ENCODE measurements around the gene PTGIS. TPM values are rescaled to one million over a fixed set of nuclear protein-coding genes. Genes with fewer than 3 reads are reported as not detected.

The PTGIS gene
- total RNA-seq, 2 donors from 2014 or later: 14.1 to 20.9 TPM

GRCh38 chr20:49461894-49462620, 105.9 kb downstream of the PTGIS start:
- H3K9me3 ChIP-seq (ENCODE audit: control insufficient read depth, low read length): no peaks in the 10 kb centered on the region
- no peaks in the 10 kb centered on the region for H3K36me3 ChIP-seq (ENCODE audit: control insufficient read depth, insufficient read depth, low read length)
- no peak overlapping the region for H3K27ac Mint-ChIP-seq
- peaks cover 2% of the 10 kb centered on the region for H3K27me3 Mint-ChIP-seq (ENCODE audit: insufficient read depth)
- no peak overlapping the region for H3K9ac ChIP-seq (ENCODE audit: extremely low read depth, low read length, poor library complexity, severe bottlenecking)
- no peaks in the 10 kb centered on the region for H3K9me3 Mint-ChIP-seq
- no peaks in the 10 kb centered on the region for H3K27me3 ChIP-seq (ENCODE audit: control insufficient read depth, insufficient read depth, low read length, poor library complexity, severe bottlenecking)
- H3K4me1 ChIP-seq (ENCODE audit: control insufficient read depth, insufficient read depth, low read length): peaks cover 4% of the 10 kb centered on the region
- H3K36me3 Mint-ChIP-seq (ENCODE audit: low read depth): no peaks in the 10 kb centered on the region
- H3K4me1 Mint-ChIP-seq: peaks cover 10% of the 10 kb centered on the region
- H3K4me3 ChIP-seq (ENCODE audit: low read length): no peak overlapping the region
- DNase-seq: no peak
- WGBS, 2 experiments (ENCODE audit: insufficient coverage in 1 of 2, insufficient read length in 1 of 2): 93 to 98% methylated on average over 7 to 8 of the region's 9 CpGs
- no peak overlapping the region for H3K4me3 Mint-ChIP-seq
- H3K27ac ChIP-seq (ENCODE audit: low read depth, low read length): no peak overlapping the region
- TF ChIP-seq, protein P1, sequence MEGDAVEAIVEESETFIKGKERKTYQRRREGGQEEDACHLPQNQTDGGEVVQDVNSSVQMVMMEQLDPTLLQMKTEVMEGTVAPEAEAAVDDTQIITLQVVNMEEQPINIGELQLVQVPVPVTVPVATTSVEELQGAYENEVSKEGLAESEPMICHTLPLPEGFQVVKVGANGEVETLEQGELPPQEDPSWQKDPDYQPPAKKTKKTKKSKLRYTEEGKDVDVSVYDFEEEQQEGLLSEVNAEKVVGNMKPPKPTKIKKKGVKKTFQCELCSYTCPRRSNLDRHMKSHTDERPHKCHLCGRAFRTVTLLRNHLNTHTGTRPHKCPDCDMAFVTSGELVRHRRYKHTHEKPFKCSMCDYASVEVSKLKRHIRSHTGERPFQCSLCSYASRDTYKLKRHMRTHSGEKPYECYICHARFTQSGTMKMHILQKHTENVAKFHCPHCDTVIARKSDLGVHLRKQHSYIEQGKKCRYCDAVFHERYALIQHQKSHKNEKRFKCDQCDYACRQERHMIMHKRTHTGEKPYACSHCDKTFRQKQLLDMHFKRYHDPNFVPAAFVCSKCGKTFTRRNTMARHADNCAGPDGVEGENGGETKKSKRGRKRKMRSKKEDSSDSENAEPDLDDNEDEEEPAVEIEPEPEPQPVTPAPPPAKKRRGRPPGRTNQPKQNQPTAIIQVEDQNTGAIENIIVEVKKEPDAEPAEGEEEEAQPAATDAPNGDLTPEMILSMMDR (conservative IDR thresholded peaks at IDR 0.05): no peak

DNA sequence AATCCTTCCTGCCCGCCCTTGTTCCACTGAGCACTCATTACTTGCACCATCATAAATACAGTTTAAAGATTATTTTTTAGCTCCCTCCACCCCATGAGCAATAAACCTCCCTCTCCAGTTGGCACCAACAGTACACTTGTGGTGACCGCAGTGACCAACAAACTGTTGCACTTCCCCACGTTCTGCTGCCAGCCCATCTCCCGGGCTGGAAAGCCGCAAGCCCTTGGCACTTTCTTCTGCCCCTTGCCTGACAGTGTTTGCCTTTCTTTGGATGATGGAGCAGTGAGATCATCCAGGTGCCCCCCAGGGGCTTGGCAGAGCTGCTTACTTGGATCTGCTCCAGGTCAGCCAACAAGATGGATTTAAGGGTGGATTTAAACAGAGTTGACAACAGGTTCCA, 107.0 kb downstream of the PTGIS start:
- WGBS, 2 experiments (ENCODE audit: insufficient coverage in 1 of 2, insufficient read length in 1 of 2): 90 to 100% methylated on average over 2 to 5 of the region's 5 CpGs
- H3K4me3 Mint-ChIP-seq: no peak overlapping the region
- H3K4me1 Mint-ChIP-seq: peaks cover 7% of the 10 kb centered on the region
- H3K36me3 Mint-ChIP-seq (ENCODE audit: low read depth): no peaks in the 10 kb centered on the region
- H3K9me3 ChIP-seq (ENCODE audit: control insufficient read depth, low read length): no peaks in the 10 kb centered on the region
- peaks cover 2% of the 10 kb centered on the region for H3K27me3 Mint-ChIP-seq (ENCODE audit: insufficient read depth)
- no peak overlapping the region for H3K27ac Mint-ChIP-seq
- H3K4me3 ChIP-seq (ENCODE audit: low read length): no peak overlapping the region
- H3K27ac ChIP-seq (ENCODE audit: low read depth, low read length): no peak overlapping the region
- no peaks in the 10 kb centered on the region for H3K36me3 ChIP-seq (ENCODE audit: control insufficient read depth, insufficient read depth, low read length)
- H3K9me3 Mint-ChIP-seq: no peaks in the 10 kb centered on the region
- DNase-seq: peak; percentile 31
- TF ChIP-seq, protein P1 (conservative IDR thresholded peaks at IDR 0.05): no peak
- peaks cover 4% of the 10 kb centered on the region for H3K4me1 ChIP-seq (ENCODE audit: control insufficient read depth, insufficient read depth, low read length)
- no peaks in the 10 kb centered on the region for H3K27me3 ChIP-seq (ENCODE audit: control insufficient read depth, insufficient read depth, low read length, poor library complexity, severe bottlenecking)
- H3K9ac ChIP-seq (ENCODE audit: extremely low read depth, low read length, poor library complexity, severe bottlenecking): no peak overlapping the region

- Mint-ChIP-seq H3K4me3 (no peak overlapping the region), H3K27ac (no peak overlapping the region), H3K27me3 (ENCODE audit: insufficient read depth) (peaks cover 2% of the 10 kb centered on the region), H3K36me3 (ENCODE audit: low read depth) (no peaks in the 10 kb centered on the region), H3K4me1 (peaks cover 7% of the 10 kb centered on the region), H3K9me3 (no peaks in the 10 kb centered on the region)
- no peak for DNase-seq
- Histone ChIP-seq H3K36me3 (ENCODE audit: control insufficient read depth, insufficient read depth, low read length) (no peaks in the 10 kb centered on the region), H3K4me1 (ENCODE audit: control insufficient read depth, insufficient read depth, low read length) (peaks cover 4% of the 10 kb centered on the region), H3K9me3 (ENCODE audit: control insufficient read depth, low read length) (no peaks in the 10 kb centered on the region), H3K4me3 (ENCODE audit: low read length) (no peak overlapping the region), H3K27me3 (ENCODE audit: control insufficient read depth, insufficient read depth, low read length, poor library complexity, severe bottlenecking) (no peaks in the 10 kb centered on the region), H3K9ac (ENCODE audit: extremely low read depth, low read length, poor library complexity, severe bottlenecking) (no peak overlapping the region), H3K27ac (ENCODE audit: low read depth, low read length) (no peak overlapping the region)
- WGBS, 2 experiments (ENCODE audit: insufficient coverage in 1 of 2, insufficient read length in 1 of 2): 92 to 94% methylated on average over 5 to 6 of the region's 6 CpGs
- TF ChIP-seq, protein P1 (conservative IDR thresholded peaks at IDR 0.05): no peak
Measured at GRCh38 chr20:49460131-49460530, 107.8 kb downstream of the PTGIS start.

All from endodermal cell (in vitro differentiated cells).